ENCODE measurements around the gene TTLL4.

The TTLL4 gene

GRCh38 chr2:218710687-218711549, at the start of gene TTLL4:
Gene TTLL4 (plus strand): TSS chr2:218710835. CDS start chr2:218737677, 26,842 bp downstream.
- H3K27ac ChIP-seq = peak within 1 kb of the TSS; percentile 87
- peak; percentile 93 for TF ChIP-seq CTCF (conservative IDR thresholded peaks at IDR 0.05)

GRCh38 chr2:218662377-218662776, 48.3 kb upstream of the TTLL4 start:
- TF ChIP-seq CTCF (conservative IDR thresholded peaks at IDR 0.05) = no peak
- H3K27ac ChIP-seq = no peak overlapping the region

- TF ChIP-seq CTCF (conservative IDR thresholded peaks at IDR 0.05) = no peak
- no peak overlapping the region for H3K27ac ChIP-seq
Measured at GRCh38 chr2:218662827-218663226, 47.8 kb upstream of the TTLL4 start.

- TF ChIP-seq CTCF (conservative IDR thresholded peaks at IDR 0.05) = no peak
- no peak overlapping the region for H3K27ac ChIP-seq
Measured at GRCh38 chr2:218663901-218664300, 46.7 kb upstream of the TTLL4 start.

GRCh38 chr2:218664653-218665052, 46.0 kb upstream of the TTLL4 start:
- H3K27ac ChIP-seq = no peak overlapping the region
- TF ChIP-seq CTCF (conservative IDR thresholded peaks at IDR 0.05) = no peak

- peak overlapping the region; percentile 85 for H3K27ac ChIP-seq
- TF ChIP-seq CTCF (conservative IDR thresholded peaks at IDR 0.05) = no peak
Measured at GRCh38 chr2:218671097-218671653, 39.5 kb upstream of the TTLL4 start.

GRCh38 chr2:218671654-218672566, 38.7 kb upstream of the TTLL4 start, which contains the start of the genes RNF25 and STK36:
Gene RNF25 (minus strand): TSS chr2:218672002. CDS start chr2:218671970, 32 bp downstream.
Gene STK36 (plus strand): TSS chr2:218672086. CDS start chr2:218672830, 744 bp downstream.
- no peak for TF ChIP-seq CTCF (conservative IDR thresholded peaks at IDR 0.05)
- H3K27ac ChIP-seq = peak within 1 kb of the TSS; percentile 85

Data from VCaP (cell line).